ENCODE data around the gene ACER3.

DNA sequence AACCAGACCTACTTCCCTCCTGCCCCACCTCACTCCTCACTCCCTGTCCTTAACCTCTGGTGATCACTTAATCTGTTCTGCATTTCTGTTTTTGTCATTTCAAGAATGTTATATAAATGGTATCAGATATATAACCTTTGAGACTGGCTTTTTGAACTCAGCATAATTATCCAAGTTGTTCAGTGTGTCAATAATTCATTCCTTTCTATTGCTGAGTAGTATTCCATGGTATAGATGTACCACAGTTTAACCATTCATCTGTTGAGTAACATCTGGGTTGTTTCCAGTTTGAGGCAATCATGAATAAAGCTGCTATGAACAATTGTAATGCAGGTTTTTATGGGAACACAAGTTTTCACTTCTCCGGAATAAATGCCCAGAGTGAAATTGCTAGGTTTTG, 138.9 kb downstream of the ACER3 start:
- TF ChIP-seq, protein P1, sequence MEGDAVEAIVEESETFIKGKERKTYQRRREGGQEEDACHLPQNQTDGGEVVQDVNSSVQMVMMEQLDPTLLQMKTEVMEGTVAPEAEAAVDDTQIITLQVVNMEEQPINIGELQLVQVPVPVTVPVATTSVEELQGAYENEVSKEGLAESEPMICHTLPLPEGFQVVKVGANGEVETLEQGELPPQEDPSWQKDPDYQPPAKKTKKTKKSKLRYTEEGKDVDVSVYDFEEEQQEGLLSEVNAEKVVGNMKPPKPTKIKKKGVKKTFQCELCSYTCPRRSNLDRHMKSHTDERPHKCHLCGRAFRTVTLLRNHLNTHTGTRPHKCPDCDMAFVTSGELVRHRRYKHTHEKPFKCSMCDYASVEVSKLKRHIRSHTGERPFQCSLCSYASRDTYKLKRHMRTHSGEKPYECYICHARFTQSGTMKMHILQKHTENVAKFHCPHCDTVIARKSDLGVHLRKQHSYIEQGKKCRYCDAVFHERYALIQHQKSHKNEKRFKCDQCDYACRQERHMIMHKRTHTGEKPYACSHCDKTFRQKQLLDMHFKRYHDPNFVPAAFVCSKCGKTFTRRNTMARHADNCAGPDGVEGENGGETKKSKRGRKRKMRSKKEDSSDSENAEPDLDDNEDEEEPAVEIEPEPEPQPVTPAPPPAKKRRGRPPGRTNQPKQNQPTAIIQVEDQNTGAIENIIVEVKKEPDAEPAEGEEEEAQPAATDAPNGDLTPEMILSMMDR (IDR thresholded peaks at IDR 0.05), result no peak
- TF ChIP-seq EP300 (IDR thresholded peaks at IDR 0.05), result no peak

All from gastroesophageal sphincter (tissue), 3 donors.